OCI-LY1 (cell line): ENCODE data around the gene IGSF8.

Experiments used
- H2AFZ ChIP-seq: fragments of 200-600 bp; sonication (generic), shearing (Covaris generic); 2 replicates; pipeline ENCODE4 v1.6.0; 2014; ENCODE audit warnings: antibody characterized with exemption, mild to moderate bottlenecking, low read length
- H3F3A ChIP-seq: fragments of 200-600 bp; sonication (generic), shearing (Covaris generic); 2 replicates; pipeline ENCODE4 v1.6.0; 2014; ENCODE audit warnings: mild to moderate bottlenecking, antibody characterized with exemption, low read length, moderate library complexity; ENCODE audit not compliant: insufficient read depth
- H3K27ac ChIP-seq: fragments of 200-600 bp; sonication (generic); 2 replicates; pipeline ENCODE4 v1.5.1; 2014; ENCODE audit warnings: low read length, mixed run types, mild to moderate bottlenecking, low read depth; ENCODE audit not compliant: poor library complexity, severe bottlenecking
- H3K27me3 ChIP-seq: fragments of 200-600 bp; sonication (generic); 2 replicates; pipeline ENCODE4 v1.6.0; 2014; ENCODE audit warnings: antibody characterized with exemption, mild to moderate bottlenecking, low read length, moderate library complexity; ENCODE audit not compliant: insufficient read depth
- H3K36me3 ChIP-seq: fragments of 200-600 bp; sonication (generic); 2 replicates; pipeline ENCODE4 v1.6.1; 2014; ENCODE audit warnings: mild to moderate bottlenecking, antibody characterized with exemption, low read length, moderate library complexity, mixed read lengths; ENCODE audit not compliant: insufficient read depth
- H3K4me1 ChIP-seq: fragments of 200-600 bp; sonication (generic); 2 replicates; pipeline ENCODE4 v1.5.1; 2014; ENCODE audit warnings: mild to moderate bottlenecking, low read length, moderate library complexity; ENCODE audit not compliant: insufficient read depth, severe bottlenecking
- H3K4me2 ChIP-seq: fragments of 200-600 bp; sonication (generic), shearing (Covaris generic); 2 replicates; pipeline ENCODE4 v1.6.1; 2014; ENCODE audit warnings: low read length
- H3K4me3 ChIP-seq: fragments of 200-600 bp; sonication (generic); 2 replicates; pipeline ENCODE4 v1.5.1; 2014; ENCODE audit warnings: low read length, low read depth, mild to moderate bottlenecking, mixed read lengths; ENCODE audit not compliant: poor library complexity, severe bottlenecking
- H3K79me2 ChIP-seq: fragments of 200-600 bp; shearing (Covaris generic); 2 replicates; pipeline ENCODE4 v1.6.1; 2016; ENCODE audit warnings: mixed run types, low read length, mixed read lengths; ENCODE audit not compliant: insufficient read depth
- H3K9ac ChIP-seq: fragments of 200-600 bp; sonication (generic), shearing (Covaris generic); 2 replicates; pipeline ENCODE4 v1.6.1; 2014; ENCODE audit warnings: mild to moderate bottlenecking, low read length, mixed read lengths
- H3K9me2 ChIP-seq: fragments of 200-600 bp; sonication (generic), shearing (Covaris generic); 2 replicates; pipeline ENCODE4 v1.6.1; 2014; ENCODE audit warnings: low read depth, mild to moderate bottlenecking, low read length, mixed read lengths
- H3K9me3 ChIP-seq: fragments of 200-600 bp; shearing (Covaris generic); 2 replicates; pipeline ENCODE4 v1.6.1; 2014; ENCODE audit warnings: low read length, mixed read lengths
- H4K20me1 ChIP-seq: fragments of 200-600 bp; sonication (generic), shearing (Covaris generic); 2 replicates; pipeline ENCODE4 v1.6.0; 2016; ENCODE audit warnings: mild to moderate bottlenecking, low read length; ENCODE audit not compliant: insufficient read depth
- EZH2 ChIP-seq: fragments of 200-600 bp; sonication (generic), shearing (Covaris generic); IDR thresholded peaks from 2 replicates; pipeline ENCODE4 v1.8.0; 2017; ENCODE audit warnings: borderline replicate concordance, mixed run types, mild to moderate bottlenecking, antibody characterized with exemption, low read length, moderate library complexity, mixed read lengths
- TF ChIP-seq, protein P1 (sequence below): fragments of 200-600 bp; sonication (generic), shearing (Covaris generic); IDR thresholded peaks from 2 replicates; pipeline ENCODE4 v1.5.1; 2017; ENCODE audit warnings: mild to moderate bottlenecking, antibody characterized with exemption, low read length, moderate library complexity, mixed read lengths

IGSF8 gene

DNA sequence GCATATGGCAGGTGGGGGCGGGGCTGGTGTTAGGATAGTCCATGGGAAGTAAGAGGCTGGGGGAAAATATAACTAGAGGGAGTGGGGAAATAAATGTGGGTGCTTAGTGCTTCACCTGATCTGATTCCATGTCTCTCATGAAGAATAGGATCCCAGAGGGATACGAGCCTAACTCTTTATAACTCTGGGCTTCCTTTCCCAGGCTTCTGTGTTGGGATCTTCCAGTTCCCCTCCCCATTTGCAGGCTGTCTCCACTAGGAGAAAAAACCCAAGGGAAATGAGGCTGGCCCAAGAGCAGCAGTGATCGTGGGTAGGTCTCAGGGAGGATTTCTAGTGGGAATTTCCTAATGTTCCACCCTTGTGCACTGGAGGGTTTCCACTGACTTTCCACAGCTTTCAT lies 15.5 kb downstream of the IGSF8 start:
- TF ChIP-seq, protein P1, sequence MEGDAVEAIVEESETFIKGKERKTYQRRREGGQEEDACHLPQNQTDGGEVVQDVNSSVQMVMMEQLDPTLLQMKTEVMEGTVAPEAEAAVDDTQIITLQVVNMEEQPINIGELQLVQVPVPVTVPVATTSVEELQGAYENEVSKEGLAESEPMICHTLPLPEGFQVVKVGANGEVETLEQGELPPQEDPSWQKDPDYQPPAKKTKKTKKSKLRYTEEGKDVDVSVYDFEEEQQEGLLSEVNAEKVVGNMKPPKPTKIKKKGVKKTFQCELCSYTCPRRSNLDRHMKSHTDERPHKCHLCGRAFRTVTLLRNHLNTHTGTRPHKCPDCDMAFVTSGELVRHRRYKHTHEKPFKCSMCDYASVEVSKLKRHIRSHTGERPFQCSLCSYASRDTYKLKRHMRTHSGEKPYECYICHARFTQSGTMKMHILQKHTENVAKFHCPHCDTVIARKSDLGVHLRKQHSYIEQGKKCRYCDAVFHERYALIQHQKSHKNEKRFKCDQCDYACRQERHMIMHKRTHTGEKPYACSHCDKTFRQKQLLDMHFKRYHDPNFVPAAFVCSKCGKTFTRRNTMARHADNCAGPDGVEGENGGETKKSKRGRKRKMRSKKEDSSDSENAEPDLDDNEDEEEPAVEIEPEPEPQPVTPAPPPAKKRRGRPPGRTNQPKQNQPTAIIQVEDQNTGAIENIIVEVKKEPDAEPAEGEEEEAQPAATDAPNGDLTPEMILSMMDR, result no peak
- no peak for TF ChIP-seq EZH2
- Histone ChIP-seq H3K27ac (no peak overlapping the region), H3K4me2 (no peak overlapping the region), H3K27me3 (no peaks in the 10 kb centered on the region), H2AFZ (no peak overlapping the region), H3K79me2 (no peaks in the 10 kb centered on the region), H4K20me1 (no peaks in the 10 kb centered on the region), H3F3A (no peaks in the 10 kb centered on the region), H3K36me3 (no peaks in the 10 kb centered on the region; the same call in 1 of the 2 replicates), H3K4me1 (no peaks in the 10 kb centered on the region), H3K9me3 (no peaks in the 10 kb centered on the region), H3K9ac (no peak overlapping the region), H3K4me3 (no peak overlapping the region), H3K9me2 (no peaks in the 10 kb centered on the region)

- TF ChIP-seq, protein P1, result no peak
- TF ChIP-seq EZH2, result no peak
- Histone ChIP-seq H3K27me3 (no peaks in the 10 kb centered on the region), H2AFZ (no peak overlapping the region), H3K4me3 (no peak overlapping the region), H4K20me1 (no peaks in the 10 kb centered on the region), H3K4me1 (no peaks in the 10 kb centered on the region), H3K79me2 (no peaks in the 10 kb centered on the region), H3K36me3 (no peaks in the 10 kb centered on the region; the same call in 1 of the 2 replicates), H3K9me2 (no peaks in the 10 kb centered on the region), H3K9ac (no peak overlapping the region), H3F3A (no peaks in the 10 kb centered on the region), H3K9me3 (no peaks in the 10 kb centered on the region), H3K27ac (no peak overlapping the region), H3K4me2 (no peak overlapping the region)
Measured at GRCh38 chr1:160082487-160082886, 15.9 kb downstream of the IGSF8 start.

GRCh38 chr1:160081261-160081936 lies 17.0 kb downstream of the IGSF8 start, which contains the start of gene KCNJ9:
Gene KCNJ9, plus strand, starts transcription at chr1:160081538. Its CDS starts 2,493 bp downstream, at chr1:160084031.
- no peaks in the 10 kb centered on the region for H3K79me2 ChIP-seq
- no peaks in the 10 kb centered on the region for H4K20me1 ChIP-seq
- no peaks in the 10 kb centered on the region for H3F3A ChIP-seq
- H3K9me2 ChIP-seq, result no peaks in the 10 kb centered on the region
- H2AFZ ChIP-seq, result no peak within 1 kb of the TSS
- no peak within 1 kb of the TSS for H3K9ac ChIP-seq
- no peak for TF ChIP-seq EZH2
- TF ChIP-seq, protein P1, result no peak
- no peaks in the 10 kb centered on the region; the same call in 1 of the 2 replicates for H3K36me3 ChIP-seq
- H3K9me3 ChIP-seq, result no peaks in the 10 kb centered on the region
- H3K4me1 ChIP-seq, result no peaks in the 10 kb centered on the region
- H3K27me3 ChIP-seq, result no peaks in the 10 kb centered on the region
- H3K4me2 ChIP-seq, result no peak within 1 kb of the TSS
- H3K4me3 ChIP-seq, result no peak within 1 kb of the TSS
- no peak within 1 kb of the TSS for H3K27ac ChIP-seq
